Fibroblast of mammary gland (primary cell): Measurements from ENCODE around the gene EHD1.

Experiments
- DNase-seq: peaks from one replicate; pipeline ENCODE4 v3.0.0-alpha.2; 2010; ENCODE audit warnings: low read depth
- H3K4me3 ChIP-seq: 2 replicates; pipeline ENCODE4 v1.5.1; 2011; ENCODE audit warnings: low read depth, mild to moderate bottlenecking, low read length, moderate library complexity; ENCODE audit not compliant: control insufficient read depth
- TF ChIP-seq, protein P1 (sequence below): conservative IDR thresholded peaks from 2 replicates; pipeline ENCODE4 v1.5.1; 2011; ENCODE audit warnings: low read depth, low read length, inconsistent platforms; ENCODE audit not compliant: control insufficient read depth, insufficient read depth

Gene EHD1

DNA sequence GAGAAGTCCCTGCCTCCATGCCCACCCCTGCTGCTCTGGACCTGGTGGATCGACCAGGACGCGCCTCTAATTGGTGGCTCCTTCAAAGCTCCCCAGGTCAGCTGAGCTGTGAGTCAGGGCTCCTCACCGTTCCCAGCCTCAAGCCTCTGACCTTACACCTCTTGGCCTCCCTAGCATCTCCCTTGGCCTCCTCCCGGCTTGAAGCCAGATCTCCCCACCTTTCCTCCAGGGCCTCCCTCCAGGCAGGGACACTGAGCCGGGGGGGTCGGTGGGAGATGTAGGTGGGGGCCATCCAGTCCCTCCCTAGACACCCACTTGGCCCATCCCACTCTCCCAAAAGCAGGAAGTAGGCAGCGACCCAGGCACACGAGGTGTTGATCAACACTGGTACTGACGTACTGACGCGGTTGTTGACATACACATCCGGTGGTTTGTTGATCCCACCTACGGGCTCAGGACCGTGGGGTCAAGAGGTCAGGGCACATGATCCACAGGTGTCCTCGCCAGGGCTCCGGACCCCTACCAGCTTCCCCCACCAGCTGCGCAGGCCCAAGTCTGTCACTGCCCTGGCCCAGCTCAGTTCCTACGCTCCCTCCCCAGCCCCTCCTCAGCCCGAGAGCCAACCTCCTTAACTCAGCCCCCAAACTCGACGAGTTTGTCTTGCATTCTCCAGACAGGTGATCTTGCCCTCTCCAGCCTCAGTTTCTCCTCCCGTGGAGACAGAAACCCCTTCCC, 37.8 kb upstream of the EHD1 start:
- peak overlapping the region; percentile 94 for H3K4me3 ChIP-seq
- TF ChIP-seq, protein P1, sequence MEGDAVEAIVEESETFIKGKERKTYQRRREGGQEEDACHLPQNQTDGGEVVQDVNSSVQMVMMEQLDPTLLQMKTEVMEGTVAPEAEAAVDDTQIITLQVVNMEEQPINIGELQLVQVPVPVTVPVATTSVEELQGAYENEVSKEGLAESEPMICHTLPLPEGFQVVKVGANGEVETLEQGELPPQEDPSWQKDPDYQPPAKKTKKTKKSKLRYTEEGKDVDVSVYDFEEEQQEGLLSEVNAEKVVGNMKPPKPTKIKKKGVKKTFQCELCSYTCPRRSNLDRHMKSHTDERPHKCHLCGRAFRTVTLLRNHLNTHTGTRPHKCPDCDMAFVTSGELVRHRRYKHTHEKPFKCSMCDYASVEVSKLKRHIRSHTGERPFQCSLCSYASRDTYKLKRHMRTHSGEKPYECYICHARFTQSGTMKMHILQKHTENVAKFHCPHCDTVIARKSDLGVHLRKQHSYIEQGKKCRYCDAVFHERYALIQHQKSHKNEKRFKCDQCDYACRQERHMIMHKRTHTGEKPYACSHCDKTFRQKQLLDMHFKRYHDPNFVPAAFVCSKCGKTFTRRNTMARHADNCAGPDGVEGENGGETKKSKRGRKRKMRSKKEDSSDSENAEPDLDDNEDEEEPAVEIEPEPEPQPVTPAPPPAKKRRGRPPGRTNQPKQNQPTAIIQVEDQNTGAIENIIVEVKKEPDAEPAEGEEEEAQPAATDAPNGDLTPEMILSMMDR: no peak
- DNase-seq: peak; percentile 74

DNA sequence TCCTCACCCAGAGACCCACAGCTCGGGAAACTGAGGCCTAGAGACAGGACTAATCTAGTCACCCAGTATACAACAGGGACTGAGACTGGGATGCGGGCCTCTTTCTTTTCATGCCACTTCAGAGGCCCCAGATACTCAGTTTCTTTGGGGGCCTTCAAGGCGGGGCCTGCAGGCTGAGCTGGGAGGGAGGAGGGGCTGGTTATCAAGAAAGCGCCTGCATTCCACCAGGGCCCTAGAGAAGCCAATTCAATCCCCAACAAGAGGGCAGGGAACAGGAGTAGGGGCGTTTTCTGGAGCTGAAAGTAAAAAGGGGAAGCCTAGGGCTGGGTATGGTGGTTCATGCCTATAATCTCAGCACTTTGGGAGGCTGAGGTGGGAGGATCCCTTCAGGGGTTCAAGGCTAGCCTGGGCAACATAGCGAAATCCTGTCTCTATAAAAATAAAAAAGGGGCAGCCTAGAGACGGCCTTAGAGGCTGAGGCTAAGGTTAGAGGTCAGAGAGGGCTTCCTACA, 37.0 kb upstream of the EHD1 start:
- H3K4me3 ChIP-seq: peak overlapping the region; percentile 94
- TF ChIP-seq, protein P1: no peak
- no peak for DNase-seq

DNA sequence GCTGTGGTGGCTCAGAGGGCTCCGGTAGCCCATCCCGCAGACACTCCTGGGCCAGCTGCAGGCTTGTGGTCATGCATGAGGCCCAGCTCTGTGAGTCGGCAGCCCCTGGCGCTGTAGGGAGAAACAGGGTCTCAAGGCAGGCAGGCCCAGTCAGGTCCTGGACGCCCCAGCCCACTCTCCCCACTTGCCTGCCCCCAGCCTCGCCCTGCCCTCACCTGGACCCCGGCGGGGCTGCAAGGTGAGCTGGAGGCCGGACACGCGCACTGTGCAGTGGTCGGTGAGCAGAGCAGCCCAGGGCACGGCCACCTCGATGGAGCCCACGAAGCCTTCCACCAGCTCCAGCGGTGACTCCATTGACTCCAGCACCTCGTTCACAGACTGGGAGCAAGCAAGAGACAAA, 35.7 kb upstream of the EHD1 start:
- DNase-seq: no peak
- TF ChIP-seq, protein P1: no peak
- no peak overlapping the region for H3K4me3 ChIP-seq

DNA sequence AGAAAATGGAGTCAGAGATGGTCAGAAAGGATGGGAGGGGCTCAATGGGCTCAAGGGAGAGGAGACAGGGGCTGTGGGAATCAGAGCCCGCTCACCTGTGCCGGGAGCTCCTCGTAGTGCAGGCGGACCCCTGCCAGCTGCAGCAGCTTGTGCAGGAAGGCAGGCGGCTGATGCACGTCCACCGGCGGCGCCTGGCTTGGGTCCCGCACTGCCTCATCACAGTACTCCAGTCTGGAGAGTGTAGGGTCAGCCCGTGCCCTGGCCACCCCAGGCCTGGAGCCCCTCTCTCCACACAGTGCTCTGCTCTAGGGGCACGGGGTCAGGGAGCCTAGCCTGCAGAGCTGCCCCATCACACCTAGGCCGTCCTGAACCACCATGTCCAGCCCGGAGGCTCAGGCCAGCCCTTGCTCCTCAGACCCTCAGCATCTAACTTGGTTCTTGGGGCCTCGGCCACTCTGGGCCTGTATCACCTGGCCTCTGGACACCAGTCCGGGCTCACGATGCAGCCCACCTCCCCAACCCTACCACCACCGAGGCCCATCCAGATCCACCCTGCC, 34.8 kb upstream of the EHD1 start:
- H3K4me3 ChIP-seq: no peak overlapping the region
- DNase-seq: no peak
- TF ChIP-seq, protein P1: no peak

DNA sequence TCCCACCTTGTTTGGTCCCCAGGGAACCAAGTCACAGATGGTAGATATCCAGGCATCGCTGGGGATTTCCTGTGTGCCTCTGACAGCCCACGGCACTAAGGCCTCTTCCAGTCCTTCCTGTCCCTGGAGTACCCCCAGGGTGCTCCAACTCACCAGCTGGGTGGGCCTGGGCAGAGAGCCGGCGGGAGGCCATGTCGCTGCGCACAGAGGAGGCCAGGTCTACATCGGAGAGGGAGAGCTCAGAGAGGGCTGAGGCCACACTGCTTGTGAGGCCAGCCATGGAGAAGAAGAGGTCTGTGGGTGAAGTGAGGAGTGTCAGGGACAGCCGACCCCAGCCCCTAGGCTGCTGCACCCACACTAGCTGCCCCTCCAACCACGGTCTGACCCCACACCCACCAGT, 33.3 kb upstream of the EHD1 start:
- DNase-seq: no peak

DNA sequence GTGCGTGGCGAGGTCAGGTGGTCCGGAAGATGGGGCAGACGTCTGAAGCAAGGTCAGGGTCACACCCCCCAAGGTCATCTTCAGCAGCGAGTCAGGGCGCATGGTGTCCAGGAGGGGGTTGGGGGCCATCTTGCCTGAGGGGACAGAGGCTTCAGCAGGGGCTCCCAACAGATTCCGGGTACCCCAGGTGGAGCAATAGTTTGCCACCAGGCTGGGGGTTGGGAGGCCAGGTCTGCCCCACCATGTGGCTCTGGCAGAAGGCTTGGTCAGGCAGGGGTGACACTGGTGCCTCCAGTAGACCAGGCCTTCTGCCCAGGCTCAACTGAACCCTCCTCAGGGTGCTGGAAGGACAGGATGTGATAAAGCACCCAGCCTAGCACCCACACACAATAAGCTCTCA, 32.7 kb upstream of the EHD1 start:
- DNase-seq: no peak
- TF ChIP-seq, protein P1: no peak
- H3K4me3 ChIP-seq: no peak overlapping the region

More for the DNA sequence above, 33.3 kb upstream of the EHD1 start:
- H3K4me3 ChIP-seq: no peak overlapping the region
- TF ChIP-seq, protein P1: no peak
